IPS-NIHi7 (cell line): ENCODE measurements around the gene KIAA0513.

ENCODE experiments used
- DNase-seq: peaks from one replicate; pipeline ENCODE4 v3.0.0; 2012; ENCODE audit warnings: mixed read lengths; ENCODE audit errors: extremely low spot score

Gene KIAA0513

DNA sequence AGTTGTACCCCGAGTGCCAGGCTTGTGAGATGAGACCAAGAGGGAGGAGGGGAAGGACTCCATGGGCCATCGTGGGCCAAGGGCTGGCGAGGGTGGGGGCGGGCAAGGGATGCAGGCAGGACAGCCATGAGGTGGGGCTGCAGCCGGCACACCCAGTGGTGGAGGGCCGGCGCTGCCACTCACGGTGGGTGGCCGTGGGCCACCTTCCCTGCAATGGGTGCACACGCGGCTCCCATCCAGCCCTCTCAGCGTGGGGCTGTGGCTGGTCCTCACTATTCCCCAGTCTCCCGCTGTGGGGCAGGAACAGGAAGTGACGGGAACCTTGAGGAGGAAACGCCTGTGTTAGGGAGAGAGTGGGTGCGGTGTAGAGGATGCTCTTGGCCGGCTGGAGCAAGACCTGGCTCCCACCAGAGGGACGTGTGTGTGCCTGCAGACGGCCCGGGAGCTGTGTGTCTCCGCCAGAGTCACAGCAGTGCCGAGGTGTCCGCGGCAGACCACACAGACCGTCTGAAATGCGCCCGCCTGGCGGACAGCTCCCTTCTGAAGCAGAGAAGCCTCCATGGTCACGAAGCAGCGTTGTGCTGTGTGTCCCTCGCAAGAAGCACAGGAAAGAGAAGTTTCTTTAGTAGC lies 61.1 kb downstream of the KIAA0513 start:
- no peak for DNase-seq

DNA sequence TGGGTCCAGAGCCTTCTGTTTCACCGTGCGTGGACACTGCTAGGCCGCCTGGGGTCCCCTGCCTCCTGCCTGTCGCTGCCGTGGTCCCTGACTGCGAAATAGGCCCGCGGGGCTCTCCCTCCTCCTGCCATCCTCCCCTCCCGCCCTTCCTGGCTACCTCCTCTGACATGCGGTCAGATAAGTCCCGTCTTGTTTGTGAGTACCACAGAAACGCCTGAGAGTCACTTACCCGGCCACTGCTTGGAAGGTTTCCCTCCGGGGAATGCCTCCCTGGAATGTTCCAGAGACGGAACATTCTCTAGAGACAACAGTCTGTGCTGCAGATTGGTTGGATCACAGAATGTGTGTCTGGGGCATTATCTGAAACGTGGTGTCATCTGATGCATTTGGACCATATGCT lies 61.9 kb downstream of the KIAA0513 start:
- DNase-seq = no peak

DNA sequence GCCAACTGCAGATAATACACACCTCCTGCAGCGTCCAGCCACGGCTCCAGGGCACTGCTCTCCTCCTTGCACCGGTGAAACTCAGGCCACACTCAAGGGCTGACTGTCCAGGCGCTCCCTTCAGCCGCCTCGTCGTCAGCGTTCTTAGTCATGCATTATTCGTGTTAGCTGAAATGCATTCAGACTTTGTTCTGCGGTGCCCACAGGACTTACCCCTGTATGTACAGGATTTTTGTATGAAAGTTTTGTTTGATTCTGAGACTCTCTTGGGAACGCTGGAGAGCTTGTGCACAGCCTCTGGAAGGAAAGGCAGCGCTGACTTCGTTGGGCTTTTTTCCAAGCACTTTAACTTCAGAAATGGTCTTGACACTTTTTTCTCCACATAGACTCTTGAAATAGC lies 62.6 kb downstream of the KIAA0513 start:
- no peak for DNase-seq

DNA sequence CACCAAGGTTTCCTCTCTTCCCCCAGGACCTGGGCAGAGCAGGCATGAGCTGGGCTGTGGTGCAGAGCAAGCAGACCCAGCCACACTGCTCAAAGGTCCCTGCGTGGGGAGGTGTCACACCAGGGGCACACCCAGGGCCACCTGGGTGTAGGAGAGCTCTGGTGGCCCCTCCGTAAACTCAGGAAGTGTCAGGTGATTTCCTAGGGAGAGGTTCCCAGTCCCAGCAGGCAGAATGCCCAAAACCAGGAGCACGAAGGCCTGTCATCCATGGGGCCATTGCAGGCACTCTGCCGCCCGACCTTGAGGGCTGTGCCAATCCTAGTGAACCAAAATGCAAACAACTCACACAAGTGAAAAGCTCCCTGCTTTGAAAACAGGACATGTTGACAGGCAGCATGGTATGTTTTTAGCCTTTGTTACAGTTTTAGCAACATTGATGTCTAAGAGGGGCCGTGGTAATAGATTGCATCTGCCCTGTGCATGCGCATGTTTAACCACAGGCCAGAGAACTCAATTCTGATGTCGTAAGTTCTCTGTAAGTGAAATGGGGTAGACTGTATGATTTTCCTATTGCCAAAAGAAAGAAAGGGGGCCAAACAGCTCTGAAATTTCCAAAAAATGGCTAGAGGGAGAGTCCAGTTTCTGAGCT lies 63.4 kb downstream of the KIAA0513 start:
- DNase-seq = no peak

DNA sequence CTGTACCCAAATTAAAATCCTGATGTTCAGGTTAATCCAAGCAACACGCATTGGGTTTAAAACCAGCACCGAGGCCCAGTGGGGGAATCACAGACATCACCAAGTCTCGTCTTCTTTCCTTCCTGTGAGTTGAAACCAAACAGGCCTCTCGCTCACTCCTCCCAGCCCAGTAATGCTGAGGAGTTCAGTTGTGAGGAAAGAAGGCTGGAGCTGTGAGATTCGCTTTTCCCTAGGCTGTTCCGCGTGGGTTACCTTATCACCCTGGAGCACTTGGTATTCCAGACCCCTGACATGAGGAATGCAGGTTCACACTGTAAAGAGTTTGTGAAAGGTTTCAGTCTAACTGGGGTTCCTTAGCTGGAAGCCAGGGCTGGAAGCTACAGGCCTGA lies 63.9 kb downstream of the KIAA0513 start:
- no peak for DNase-seq

DNA sequence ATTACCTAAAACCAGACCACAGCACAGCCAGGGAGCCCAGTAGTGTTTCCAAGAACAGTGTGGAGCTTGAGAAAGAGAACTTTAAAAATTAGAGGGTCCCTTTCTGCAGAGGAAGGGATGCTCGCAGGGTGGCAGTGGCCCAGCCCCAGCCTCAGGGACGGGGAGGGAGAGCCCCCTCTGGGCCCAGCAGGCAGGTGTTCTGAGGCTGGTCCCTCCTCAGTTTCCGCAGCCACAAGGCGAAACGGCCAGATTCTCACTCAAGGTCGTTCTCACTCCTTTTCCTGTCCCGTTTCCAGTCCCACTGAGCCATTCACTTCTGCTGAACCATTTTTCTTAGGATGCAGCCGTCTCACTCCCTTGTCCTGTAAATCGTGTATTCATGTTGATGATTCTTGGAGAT lies 64.7 kb downstream of the KIAA0513 start:
- DNase-seq = no peak

DNA sequence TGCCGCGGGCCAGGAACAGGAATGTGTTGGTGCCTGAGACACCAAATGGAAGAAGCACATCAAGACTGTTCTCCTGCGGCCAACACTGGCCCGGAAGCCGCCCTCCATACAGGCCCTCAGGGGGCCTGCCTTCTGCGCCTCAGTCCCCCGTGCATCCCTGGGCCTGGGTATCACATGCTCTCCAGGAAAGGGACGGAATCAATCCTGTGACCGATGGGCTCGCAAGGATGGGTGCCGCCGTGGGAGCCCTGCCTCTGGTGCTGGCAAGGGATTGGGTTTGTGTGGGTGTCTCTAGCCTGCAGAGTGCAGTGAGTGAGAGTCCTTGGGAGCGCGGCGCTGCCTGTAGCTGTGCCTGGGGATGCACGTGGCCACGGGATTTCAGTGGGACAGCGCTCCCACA lies 65.3 kb downstream of the KIAA0513 start:
- DNase-seq = no peak

DNA sequence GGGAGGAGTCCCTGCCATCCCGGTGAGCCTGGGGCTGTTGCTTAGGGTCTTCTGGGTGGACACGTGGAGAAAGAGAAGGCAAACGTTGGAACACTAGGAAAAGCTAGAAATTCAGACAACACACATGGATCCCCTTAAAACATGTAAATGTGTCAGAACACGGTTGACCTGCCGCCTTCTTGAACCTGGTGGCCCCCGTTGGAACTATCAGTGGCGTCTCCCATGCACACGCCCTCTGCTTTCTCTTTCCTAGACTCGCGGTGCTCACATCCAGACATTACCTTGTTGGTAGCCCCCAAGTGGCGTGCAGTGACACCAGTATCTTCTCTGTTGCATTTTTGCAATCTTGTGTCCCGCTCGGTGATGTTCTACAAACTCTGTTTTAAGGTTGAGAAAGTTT lies 66.1 kb downstream of the KIAA0513 start:
- DNase-seq = no peak

DNA sequence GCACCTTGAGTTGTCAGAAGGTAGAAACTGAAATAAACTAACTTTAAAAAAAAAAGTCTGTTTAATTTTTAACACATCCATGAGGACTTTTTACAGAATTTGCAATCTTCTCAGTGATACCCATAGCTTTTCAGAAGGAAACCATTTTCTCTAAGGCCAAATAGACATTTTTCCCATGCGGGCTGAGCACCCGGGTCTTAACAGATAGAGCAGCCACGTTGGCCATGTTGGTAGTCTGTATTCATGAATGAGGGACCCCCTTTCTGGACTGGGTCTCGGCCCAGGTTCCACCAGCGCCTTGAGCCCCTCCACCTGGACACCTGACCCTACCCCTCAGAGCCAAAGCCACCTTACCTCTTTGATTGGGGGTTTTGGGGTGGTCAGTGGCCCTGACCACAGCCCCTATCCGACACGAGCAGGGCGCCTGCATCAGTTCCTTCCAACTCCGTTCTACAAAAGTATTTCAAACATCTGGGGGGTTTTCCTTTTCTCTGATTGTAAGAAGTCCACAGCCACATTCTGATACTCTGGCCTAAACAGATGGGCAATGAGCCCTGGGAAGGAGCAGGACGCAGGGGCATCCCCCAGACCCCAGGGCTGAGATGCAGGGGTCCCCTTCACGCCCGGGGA lies 66.7 kb downstream of the KIAA0513 start:
- DNase-seq = no peak

DNA sequence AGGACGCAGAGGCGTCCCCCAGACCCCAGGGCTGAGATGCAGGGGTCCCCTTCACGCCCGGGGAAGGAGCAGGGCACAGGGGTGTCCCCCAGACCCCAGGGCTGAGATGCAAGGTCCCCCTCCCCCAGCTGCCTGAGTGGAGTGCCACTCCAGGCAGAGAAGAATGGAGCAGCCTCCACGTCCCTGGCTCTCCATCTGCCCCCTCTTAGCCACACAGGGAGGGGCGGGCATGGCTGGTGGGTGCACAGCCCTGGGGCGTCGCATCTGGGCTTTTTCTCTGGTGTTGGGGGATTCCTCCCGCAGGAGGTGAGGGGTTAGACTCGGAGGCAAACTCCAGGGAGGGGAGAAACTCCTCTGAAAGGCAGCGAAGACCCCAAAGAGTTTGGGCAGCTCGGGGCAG lies 67.2 kb downstream of the KIAA0513 start:
- DNase-seq = no peak

DNA sequence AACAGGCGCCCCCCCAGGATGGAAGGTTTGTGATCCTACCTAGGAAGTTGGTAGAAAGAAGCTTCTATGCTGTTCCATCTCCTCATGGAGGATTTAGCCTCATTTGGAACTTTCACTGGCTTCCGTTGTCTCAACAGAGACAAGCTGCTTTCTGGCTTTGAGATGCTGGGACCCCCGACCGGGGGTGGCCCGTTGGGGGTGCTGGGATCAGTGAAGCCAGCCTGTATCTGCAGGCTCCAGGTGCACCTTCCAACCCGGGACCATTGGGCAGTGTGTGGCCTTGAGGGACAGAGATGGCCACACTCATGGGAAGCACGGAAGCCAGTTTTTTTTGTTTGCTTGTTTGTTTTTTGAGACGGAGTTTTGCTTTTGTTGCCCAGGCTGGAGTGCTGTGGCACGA lies 69.3 kb downstream of the KIAA0513 start:
- DNase-seq = no peak

DNA sequence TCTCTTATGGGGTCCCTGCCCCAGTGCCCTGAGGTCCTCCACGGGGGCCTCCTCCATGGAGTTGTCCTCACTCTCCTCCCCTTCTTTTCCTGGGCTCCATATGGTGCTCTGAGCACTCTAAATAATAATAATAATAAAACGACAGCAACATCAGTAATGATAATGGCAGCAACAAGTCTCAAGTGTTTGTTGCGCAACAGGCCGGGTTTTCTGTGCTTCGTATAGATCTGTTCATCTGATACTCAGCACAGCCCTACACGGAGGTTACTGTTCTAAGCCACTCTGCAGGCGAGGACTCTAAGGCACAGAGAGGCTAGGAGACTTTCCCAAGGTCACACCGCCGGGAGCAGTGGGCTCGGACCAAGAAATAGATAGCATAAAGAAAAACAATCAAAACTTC lies 71.0 kb downstream of the KIAA0513 start:
- no peak for DNase-seq

DNA sequence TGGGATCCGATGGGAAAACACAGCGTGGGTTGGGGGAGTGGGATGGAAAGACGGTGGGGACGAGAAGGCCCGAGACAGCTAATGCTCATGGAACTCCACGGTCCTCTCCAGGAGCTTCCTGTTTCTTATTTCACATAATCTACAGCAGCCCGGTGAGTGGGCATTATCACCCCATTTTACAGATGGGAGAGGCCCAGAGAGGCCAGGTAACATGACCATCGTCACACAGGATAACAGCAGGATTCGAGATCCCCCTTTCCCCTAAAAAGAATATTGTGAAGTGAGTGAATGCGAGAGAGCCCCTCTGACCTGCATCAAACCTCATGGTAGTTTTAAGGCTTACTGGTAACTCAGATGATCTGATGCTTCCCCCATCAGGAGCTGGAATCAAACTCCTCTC lies 72.7 kb downstream of the KIAA0513 start:
- no peak for DNase-seq

DNA sequence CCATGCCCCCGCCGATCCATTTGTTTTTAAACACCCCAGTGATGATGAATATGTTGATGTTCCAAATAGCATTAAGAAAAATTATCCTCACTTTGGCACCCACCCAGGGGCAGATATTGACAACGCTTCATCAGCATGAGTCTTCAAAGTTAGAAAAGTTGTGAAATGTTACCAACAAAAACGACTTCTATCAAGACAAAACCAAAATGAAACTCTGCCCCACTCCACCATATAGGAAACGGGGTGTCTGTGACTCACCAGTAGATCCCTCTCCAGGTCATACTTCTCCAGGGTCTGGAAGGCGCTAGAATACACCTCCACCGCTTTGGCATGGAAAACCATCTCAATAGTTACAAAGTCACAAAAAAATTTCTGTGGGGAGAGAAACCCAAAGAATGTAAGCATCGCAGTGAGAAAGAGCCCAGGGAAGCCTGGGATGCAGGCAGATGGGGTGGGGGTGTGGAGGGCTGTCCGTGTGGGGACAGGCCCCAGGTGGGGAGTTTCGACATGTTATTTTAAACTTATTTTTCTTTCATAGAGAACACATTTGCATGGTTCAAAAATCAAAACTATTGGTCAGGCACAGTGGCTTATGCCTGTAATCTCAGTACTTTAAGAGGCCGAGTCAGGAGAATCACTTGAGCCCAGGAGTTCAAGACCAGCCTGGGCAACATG lies 74.5 kb downstream of the KIAA0513 start:
- no peak for DNase-seq

DNA sequence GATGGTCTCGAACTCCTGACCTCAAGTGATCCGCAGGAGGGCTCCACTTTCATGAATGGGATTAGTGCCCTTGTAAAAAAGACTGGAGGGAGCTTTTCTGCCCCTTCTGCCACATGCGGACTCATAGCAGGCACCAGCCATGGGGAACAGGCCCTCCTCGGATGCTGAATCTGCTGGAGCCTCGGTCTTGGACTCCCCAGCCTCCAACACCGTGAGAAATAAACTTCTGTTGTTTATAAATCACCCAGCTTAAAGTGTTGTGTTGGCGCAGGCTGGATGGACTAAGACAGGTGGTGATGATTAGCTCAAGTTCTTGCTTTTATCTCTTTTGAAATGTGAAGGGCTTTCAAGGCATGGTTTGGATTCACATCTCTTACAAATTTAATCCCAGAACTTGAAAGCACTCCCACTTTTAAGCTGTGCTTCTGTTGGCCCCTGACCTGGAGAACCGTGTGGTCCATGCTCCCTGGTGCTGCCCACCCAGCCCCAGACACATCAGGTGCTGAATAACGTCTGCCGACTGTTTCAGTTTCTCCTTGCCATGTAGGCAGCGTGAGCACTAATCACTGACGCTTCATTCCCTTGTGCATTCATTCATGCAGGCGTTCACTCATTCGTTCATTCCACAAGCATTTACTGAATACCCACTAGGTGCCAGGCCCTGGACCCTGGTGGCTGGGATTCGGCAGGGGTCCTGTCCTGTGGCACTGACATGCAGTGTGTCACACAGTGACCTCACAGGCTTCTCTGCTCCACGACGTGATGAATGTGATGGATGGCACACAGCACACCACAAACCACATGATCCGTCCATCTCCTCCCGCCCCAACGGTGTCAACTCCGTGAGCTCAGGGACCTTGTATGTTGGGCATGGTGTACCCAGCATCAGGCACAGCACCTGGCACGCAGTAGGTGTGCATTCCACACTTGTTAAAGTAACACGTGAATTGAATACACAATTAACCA lies 75.8 kb downstream of the KIAA0513 start:
- DNase-seq = no peak

DNA sequence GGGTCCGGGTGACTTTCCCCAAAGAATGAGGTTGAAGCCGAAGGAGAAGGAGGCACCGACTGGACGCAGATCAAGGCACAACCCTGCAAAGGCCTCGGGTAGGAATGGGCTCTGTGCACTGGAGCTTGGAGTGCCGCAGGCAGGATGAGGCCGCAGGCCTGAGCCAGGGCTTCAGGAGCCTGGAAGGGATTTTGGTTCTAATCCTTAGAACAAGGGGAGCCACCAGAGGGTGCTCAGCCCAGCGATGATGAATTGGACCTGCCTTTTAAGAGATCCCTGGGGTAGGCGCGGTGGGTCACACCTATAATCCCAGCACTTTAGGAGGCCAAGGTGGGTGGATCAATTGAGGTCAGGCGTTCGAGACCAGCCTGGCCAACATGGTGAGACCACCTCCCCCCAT lies 76.6 kb downstream of the KIAA0513 start:
- DNase-seq = no peak

DNA sequence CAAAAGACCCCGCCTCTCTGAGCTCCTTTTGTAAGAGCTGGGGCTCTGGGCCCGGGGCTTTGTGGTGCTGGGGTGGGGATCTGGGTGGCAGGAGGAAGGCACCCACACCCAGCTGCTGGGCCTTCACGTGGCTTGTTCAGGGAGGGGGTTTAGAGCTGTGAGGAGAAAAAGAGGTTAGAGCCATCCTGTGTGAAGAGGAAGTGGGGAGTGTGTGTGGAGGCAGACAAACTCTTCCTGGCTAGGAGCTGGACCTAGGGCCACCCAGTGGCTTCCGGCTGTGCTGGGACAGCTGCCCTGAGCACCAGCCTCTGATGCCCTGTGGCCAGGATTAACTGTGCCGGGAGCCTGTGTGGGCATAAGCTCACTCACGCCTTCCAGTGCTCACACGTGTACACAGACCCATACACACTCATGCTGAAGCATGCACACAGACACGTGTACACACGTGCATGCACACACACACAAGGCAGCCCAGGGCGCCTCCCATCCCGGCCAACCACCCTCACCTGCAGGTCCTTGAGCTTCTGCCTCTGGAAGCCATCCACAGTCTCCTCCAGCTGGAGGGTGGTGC lies 77.3 kb downstream of the KIAA0513 start:
- no peak for DNase-seq

DNA sequence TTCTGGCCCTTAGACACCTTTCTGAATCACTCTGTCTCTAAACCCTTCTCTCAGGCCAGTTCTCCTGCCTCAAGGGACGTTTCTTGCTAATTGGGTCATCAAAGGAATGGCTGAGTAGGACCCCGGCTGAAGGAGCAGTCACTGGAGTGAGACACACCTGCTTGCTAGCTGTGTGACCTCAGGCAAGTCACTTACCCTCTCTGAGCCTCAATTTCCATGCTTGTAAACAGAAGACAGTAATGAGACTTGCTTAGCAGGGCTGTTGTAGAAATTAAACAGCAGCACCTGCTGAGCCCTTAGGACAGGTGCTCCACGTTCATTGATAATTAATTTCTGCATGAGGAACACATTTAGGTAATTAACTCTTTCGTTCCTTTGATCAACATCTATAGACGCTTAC lies 77.9 kb downstream of the KIAA0513 start:
- no peak for DNase-seq

DNA sequence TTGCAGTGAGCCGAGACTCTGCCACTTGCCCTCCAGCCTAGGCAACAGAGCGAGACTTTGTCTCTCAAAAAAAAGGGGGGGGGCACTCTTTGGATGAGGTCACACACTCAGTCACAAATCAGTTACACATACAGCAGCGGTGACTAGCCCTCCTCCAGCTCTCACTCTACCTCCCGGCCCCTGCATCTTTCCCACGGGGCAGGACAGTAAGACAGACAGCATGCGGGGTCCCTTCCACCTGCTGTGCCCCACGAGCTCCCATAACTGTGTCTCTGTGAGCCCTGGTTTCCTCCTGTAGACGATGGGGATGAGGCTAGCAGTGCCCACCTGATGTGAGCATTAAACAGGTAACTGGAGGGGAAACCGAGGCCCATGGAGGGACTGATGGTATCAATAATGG lies 79.5 kb downstream of the KIAA0513 start:
- no peak for DNase-seq

DNA sequence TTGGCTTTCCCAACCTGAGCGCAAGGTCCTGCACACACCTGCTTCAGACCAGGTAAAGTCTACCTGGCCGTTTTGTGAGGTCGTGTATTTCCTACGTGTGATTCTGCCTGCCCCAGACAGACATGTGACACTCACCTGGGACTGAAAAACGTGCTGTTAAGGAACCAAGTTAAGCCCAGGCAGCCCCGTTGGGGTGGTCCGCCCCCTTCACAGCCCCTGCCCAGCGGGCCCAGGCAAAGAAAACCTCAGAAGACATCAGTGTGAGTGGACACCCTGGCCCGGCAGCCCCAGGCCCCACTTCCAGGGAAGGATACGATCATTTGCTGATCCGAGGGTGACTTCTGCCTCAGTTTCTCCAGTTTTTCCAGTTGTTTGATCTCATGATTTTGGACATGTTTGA lies 79.9 kb downstream of the KIAA0513 start:
- no peak for DNase-seq

DNA sequence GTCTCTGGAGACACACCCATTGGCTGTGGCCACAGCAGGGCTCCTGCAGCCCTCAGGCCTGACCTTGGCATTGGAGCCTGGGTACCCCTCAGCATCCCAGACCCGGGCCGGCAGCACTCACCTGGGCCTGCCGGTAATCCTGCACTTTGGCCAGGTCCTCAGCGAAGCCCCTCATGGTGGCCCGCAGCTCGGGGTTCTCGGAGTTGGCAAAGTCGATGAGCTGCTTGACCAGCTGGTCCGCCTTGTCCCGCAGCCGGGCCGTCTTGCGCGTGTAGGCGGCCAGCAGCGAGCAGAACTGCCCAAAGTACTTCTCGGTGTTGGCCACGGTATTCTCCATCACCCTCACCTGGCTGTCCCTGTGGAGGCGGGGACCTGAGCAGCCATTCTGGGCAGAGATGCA lies 82.5 kb downstream of the KIAA0513 start:
- no peak for DNase-seq
